Hepatocyte (in vitro differentiated cells): Measurements from ENCODE around the gene SCGN.

Experiments used
- CTCF ChIP-seq: fragments of 200-600 bp; sonication (generic); IDR thresholded peaks from 2 replicates; pipeline ENCODE4 v1.5.1; 2016; ENCODE audit warnings: antibody characterized with exemption, mild to moderate bottlenecking; ENCODE audit not compliant: poor library complexity
- EZH2 ChIP-seq: fragments of 200-600 bp; sonication (generic); IDR thresholded peaks from 2 replicates; pipeline ENCODE4 v1.6.1; 2016; ENCODE audit warnings: antibody characterized with exemption, mild to moderate bottlenecking, borderline replicate concordance

DNA sequence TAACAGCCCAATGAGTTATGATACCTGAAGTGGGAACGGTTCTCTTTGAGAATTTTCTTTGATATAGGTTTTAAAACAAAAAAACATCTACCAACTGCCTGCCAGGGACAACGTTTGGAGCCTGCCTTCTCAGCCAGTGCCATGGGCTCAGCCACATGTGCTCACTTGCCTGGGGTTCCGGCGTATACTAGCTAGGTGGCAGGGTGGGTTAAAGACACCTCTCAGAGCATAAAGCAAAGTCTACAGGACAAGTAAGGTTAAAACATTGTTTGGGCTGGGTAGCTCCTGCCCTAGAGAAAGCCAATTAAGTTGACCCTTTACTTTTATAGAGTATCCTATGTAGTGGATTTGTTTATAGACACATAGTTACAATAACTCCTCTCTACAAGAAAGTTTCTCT is 38.0 kb upstream of the SCGN start:
- TF ChIP-seq CTCF (no peak), EZH2 (no peak)
